Activated naive CD8-positive, alpha-beta T cell treated with anti-CD3 and anti-CD28 coated beads, Interleukin-2, amount 10 ng/mL, durations not matched to agents 7 days and 5 days (primary cell): ENCODE results near the gene MAP3K9. TPM values are rescaled to one million over a fixed set of nuclear protein-coding genes. Genes with fewer than 3 reads are reported as not detected.
A peak's percentile ranks its signal among the peaks of the same experiment; 100 is the strongest.

ENCODE experiments used
- ATAC-seq: fragments of 150-1000 bp; cut with Tn5 transposase; one replicate; pipeline ENCODE4 v1.10.0; 2021; ENCODE audit warnings: low read depth, moderate library complexity
- POLR2A ChIA-PET: fragments of 350-600 bp; sonication (Branson Sonifier 250); formaldehyde crosslinking; loops from one replicate; lab custom pipeline; 2021; ENCODE audit warnings: antibody characterized with exemption; lab: Charles Lee
- DNase-seq: peaks from one replicate; pipeline ENCODE4 v3.0.0; 2021
- H3K27ac Mint-ChIP-seq: one replicate; pipeline ENCODE4 v1.8.0; 2022; ENCODE audit warnings: mild to moderate bottlenecking, mixed read lengths
- H3K27me3 Mint-ChIP-seq: one replicate; pipeline ENCODE4 v1.8.0; 2022; ENCODE audit warnings: mild to moderate bottlenecking, moderate library complexity, mixed read lengths
- H3K36me3 Mint-ChIP-seq: one replicate; pipeline ENCODE4 v1.8.0; 2021; ENCODE audit warnings: mild to moderate bottlenecking, mixed read lengths
- H3K4me1 Mint-ChIP-seq: one replicate; pipeline ENCODE4 v1.8.0; 2021; ENCODE audit warnings: mixed read lengths
- H3K4me3 Mint-ChIP-seq: one replicate; pipeline ENCODE4 v1.8.0; 2022; ENCODE audit warnings: mild to moderate bottlenecking, moderate library complexity, mixed read lengths
- H3K9me3 Mint-ChIP-seq: one replicate; pipeline ENCODE4 v1.8.0; 2021; ENCODE audit warnings: mixed read lengths
- total RNA-seq, 2 experiments: library from RNA; stranded (reverse); gene quantifications; one replicate each; pipeline ENCODE4 v1.2.3, GENCODE V29; 2021

MAP3K9 gene
- total RNA-seq, 2 experiments from 2014 or later: 8.2 to 8.9 TPM

GRCh38 chr14:70832561-70833305, 23.4 kb upstream of the MAP3K9 start:
- Mint-ChIP-seq H3K9me3 (peaks cover 10% of the 10 kb centered on the region), H3K27ac (peak overlapping the region; percentile 3), H3K4me3 (no peak overlapping the region), H3K4me1 (no peaks in the 10 kb centered on the region), H3K36me3 (peaks cover 4% of the 10 kb centered on the region), H3K27me3 (peaks cover 2% of the 10 kb centered on the region)
- DNase-seq (no peak), ATAC-seq (no peak)
- POLR2A ChIA-PET: interaction anchor here (0.6 kb wide), 1 partner anchor 9 kb away, joined by 4 read pairs; no protein-coding TSS in a partner anchor

GRCh38 chr14:70830998-70831781, 21.9 kb upstream of the MAP3K9 start:
- no peak overlapping the region for H3K27ac Mint-ChIP-seq
- H3K4me3 Mint-ChIP-seq: no peak overlapping the region
- POLR2A ChIA-PET: no interaction called here
- ATAC-seq (no peak), DNase-seq (no peak)
- no peaks in the 10 kb centered on the region for H3K27me3 Mint-ChIP-seq
- H3K4me1 Mint-ChIP-seq: no peaks in the 10 kb centered on the region
- H3K36me3 Mint-ChIP-seq: peaks cover 1% of the 10 kb centered on the region
- H3K9me3 Mint-ChIP-seq: peaks cover 7% of the 10 kb centered on the region

GRCh38 chr14:70828188-70828587, 18.9 kb upstream of the MAP3K9 start:
- Mint-ChIP-seq H3K27ac (no peak overlapping the region), H3K36me3 (peaks cover 3% of the 10 kb centered on the region), H3K4me3 (no peak overlapping the region), H3K4me1 (peaks cover 2% of the 10 kb centered on the region), H3K9me3 (no peaks in the 10 kb centered on the region), H3K27me3 (peaks cover 7% of the 10 kb centered on the region)
- POLR2A ChIA-PET: interaction anchor here (1.0 kb wide), 2 partner anchors 59 to 79 kb away, joined by 3 to 6 read pairs; partner anchors contain the start of gene PCNX1
- no peak for ATAC-seq
- no peak for DNase-seq

GRCh38 chr14:70827752-70828151, 18.4 kb upstream of the MAP3K9 start:
- no peaks in the 10 kb centered on the region for H3K9me3 Mint-ChIP-seq
- H3K4me3 Mint-ChIP-seq: no peak overlapping the region
- no peak overlapping the region for H3K27ac Mint-ChIP-seq
- peaks cover 3% of the 10 kb centered on the region for H3K36me3 Mint-ChIP-seq
- peaks cover 6% of the 10 kb centered on the region for H3K4me1 Mint-ChIP-seq
- POLR2A ChIA-PET: interaction anchor here (1.0 kb wide), 2 partner anchors 59 to 79 kb away, joined by 3 to 6 read pairs; partner anchors contain the start of gene PCNX1
- ATAC-seq (no peak), DNase-seq (no peak)
- peaks cover 11% of the 10 kb centered on the region for H3K27me3 Mint-ChIP-seq

DNA sequence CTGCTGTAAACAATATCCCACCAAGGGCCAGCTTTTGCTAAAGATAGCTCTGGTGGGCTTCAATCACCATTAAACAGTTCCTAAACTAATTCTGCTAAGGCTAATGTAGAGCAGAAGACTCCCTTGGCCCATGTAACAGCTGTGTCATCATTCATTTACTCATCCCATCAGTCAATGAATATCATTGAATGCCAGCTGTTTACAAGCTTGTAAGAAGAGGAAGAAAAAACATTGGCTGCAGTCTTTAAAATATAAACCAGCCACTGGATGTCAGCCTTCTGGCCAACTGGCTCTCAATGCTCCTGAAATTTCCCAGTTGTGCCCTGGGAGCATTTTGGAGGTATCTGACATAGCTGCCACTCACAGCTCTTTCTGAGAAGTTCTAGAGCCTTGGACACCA, 18.0 kb upstream of the MAP3K9 start:
- H3K36me3 Mint-ChIP-seq: peaks cover 3% of the 10 kb centered on the region
- no peak for ATAC-seq
- POLR2A ChIA-PET: interaction anchor here (1.0 kb wide), 2 partner anchors 60 to 80 kb away, joined by 3 to 6 read pairs; partner anchors contain the start of gene PCNX1

DNA sequence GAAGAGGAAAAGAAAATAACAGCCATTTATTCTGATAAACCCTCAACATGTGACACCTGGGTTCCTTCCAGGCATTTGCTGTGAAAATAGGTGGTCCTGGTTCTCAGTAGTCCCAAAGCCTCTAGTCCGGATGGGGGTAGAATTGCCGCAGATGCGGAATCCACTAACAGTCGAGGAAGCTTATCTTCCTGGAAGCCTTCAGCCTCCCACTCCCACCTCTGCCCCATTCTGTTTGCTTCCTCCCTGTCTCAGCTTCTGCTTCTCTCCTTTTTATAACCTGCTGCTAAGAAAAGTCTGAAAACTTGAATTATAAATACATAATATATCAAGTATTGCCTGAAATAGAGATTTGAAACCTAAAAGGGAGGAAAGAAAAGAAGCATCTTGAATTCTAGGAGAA, 14.0 kb upstream of the MAP3K9 start:
- peaks cover 3% of the 10 kb centered on the region for H3K36me3 Mint-ChIP-seq
- H3K27ac Mint-ChIP-seq: peak overlapping the region; percentile 77
- ATAC-seq (no peak), DNase-seq (no peak)
- H3K4me3 Mint-ChIP-seq: peak overlapping the region; percentile 92
- H3K9me3 Mint-ChIP-seq: no peaks in the 10 kb centered on the region
- H3K27me3 Mint-ChIP-seq: peaks cover 20% of the 10 kb centered on the region
- peaks cover 18% of the 10 kb centered on the region for H3K4me1 Mint-ChIP-seq
- POLR2A ChIA-PET: interaction anchor here (0.7 kb wide), 1 partner anchor 174 kb away, joined by 3 read pairs; no protein-coding TSS in a partner anchor

More for the DNA sequence above, 18.0 kb upstream of the MAP3K9 start:
- Mint-ChIP-seq H3K27ac (no peak overlapping the region), H3K4me3 (no peak overlapping the region), H3K9me3 (no peaks in the 10 kb centered on the region), H3K27me3 (peaks cover 11% of the 10 kb centered on the region), H3K4me1 (peaks cover 8% of the 10 kb centered on the region)
- DNase-seq: no peak

DNA sequence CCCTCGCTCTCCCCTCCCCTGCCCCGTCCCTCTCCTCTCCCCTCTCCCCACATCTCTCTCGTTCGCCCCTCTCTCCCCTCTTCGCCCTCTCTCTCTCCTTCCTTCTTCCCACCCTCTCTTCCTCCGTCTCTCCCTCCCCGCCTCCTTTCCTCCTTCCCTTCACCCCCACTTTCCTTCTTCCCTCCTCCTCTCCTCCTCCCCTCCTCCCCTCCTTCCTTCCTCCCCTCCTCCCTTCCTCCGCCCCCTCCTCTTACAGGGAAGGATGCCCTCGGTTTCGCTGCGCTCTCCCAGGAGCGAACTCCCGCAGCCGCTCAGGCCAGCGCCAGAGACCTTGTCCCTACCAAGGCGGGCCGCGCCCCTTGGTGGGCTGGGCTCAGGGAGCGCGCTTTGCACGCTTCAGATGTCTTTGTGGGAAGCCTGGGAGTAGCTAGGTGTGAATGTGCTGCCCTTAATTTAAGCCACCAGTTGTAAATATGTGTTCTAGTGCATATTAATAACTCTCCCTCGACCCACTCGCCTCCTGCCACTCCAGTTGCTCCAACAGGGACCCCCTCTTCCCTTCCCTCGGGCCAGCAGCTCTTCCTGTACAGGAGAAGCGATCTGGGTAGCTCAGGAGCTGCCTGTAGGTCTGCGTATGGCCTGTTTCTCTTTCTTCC, 13.3 kb upstream of the MAP3K9 start:
- H3K36me3 Mint-ChIP-seq: peaks cover 3% of the 10 kb centered on the region
- peak overlapping the region; percentile 92 for H3K4me3 Mint-ChIP-seq
- H3K9me3 Mint-ChIP-seq: no peaks in the 10 kb centered on the region
- H3K4me1 Mint-ChIP-seq: peaks cover 23% of the 10 kb centered on the region
- H3K27me3 Mint-ChIP-seq: peaks cover 20% of the 10 kb centered on the region
- POLR2A ChIA-PET: interaction anchor here (1.0 to 1.9 kb wide), 5 partner anchors 62 to 84 kb away, joined by 4 to 11 read pairs (median 6); partner anchors contain the start of gene PCNX1
- H3K27ac Mint-ChIP-seq: peak overlapping the region; percentile 77
- no peak for ATAC-seq
- DNase-seq: peak; percentile 44

DNA sequence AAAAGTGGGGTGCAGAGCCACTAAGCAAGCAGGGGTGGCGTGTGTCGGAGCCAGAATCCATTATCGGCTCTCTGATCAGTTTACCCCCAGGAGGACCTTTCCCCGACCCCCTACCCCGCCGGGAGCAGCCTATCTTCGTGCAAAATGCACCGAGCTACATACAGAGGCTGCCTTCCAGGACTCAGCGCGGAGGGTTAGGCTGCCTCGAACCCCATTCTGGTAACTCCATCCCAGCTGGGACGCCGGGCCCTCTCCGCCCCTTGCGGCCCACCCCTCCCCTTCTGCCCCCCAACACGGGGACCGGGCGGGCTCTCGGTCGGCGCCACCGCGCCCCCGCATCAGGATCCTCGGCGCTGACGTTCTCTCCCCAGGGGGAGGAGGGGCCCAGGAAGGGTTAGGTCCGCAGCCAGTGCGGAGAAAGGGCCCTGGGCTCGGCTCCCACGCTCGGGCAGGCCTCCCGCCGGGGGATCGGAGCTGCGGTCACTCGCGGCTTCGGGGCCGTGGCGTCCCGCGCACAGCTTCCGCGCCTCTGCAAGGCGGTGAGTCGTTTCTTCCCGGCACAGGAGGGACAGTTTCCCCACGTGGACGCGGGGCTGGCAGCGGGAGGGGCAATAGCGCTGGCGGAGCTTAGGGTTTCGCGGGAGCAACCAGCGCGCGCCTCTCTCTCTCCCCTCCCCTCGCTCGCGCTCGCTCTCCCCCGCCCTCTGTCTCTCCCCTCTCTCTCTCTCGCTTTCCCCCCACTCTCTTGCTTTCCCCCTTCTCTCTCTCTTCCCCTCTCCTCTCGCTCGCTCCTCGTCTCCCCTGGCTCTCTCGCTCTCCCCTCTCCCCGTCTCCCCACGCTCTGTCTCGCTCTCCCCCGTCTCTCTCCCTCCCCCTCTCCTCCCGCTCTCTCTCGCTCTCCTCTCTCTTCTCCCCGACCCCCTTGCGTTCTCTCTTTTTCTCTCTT, 12.5 kb upstream of the MAP3K9 start:
- Mint-ChIP-seq H3K27ac (peak overlapping the region; percentile 74), H3K9me3 (no peaks in the 10 kb centered on the region), H3K27me3 (peaks cover 20% of the 10 kb centered on the region), H3K36me3 (peaks cover 3% of the 10 kb centered on the region), H3K4me3 (peak overlapping the region; percentile 92), H3K4me1 (peaks cover 25% of the 10 kb centered on the region)
- DNase-seq (peak; percentile 69), ATAC-seq (peak; percentile 51)
- POLR2A ChIA-PET: interaction anchor here (1.0 to 1.9 kb wide), 8 partner anchors 13 to 134 kb away, joined by 4 to 11 read pairs (median 5); partner anchors contain the start of genes MAP3K9 and PCNX1

GRCh38 chr14:70816525-70816924, 7.2 kb upstream of the MAP3K9 start:
- ATAC-seq: no peak
- Mint-ChIP-seq H3K9me3 (no peaks in the 10 kb centered on the region), H3K4me3 (no peak overlapping the region), H3K27ac (no peak overlapping the region), H3K27me3 (peaks cover 10% of the 10 kb centered on the region), H3K4me1 (peaks cover 19% of the 10 kb centered on the region), H3K36me3 (peaks cover 2% of the 10 kb centered on the region)
- DNase-seq: no peak
- POLR2A ChIA-PET: interaction anchor here (0.9 kb wide), 1 partner anchor 8 kb away, joined by 3 read pairs; no protein-coding TSS in a partner anchor

- Mint-ChIP-seq H3K4me3 (no peak overlapping the region), H3K27me3 (peaks cover 2% of the 10 kb centered on the region), H3K4me1 (peaks cover 15% of the 10 kb centered on the region), H3K27ac (no peak overlapping the region), H3K36me3 (peaks cover 2% of the 10 kb centered on the region), H3K9me3 (no peaks in the 10 kb centered on the region)
- POLR2A ChIA-PET: no interaction called here
- no peak for DNase-seq
- no peak for ATAC-seq
Measured at GRCh38 chr14:70814466-70814865, 5.2 kb upstream of the MAP3K9 start.

DNA sequence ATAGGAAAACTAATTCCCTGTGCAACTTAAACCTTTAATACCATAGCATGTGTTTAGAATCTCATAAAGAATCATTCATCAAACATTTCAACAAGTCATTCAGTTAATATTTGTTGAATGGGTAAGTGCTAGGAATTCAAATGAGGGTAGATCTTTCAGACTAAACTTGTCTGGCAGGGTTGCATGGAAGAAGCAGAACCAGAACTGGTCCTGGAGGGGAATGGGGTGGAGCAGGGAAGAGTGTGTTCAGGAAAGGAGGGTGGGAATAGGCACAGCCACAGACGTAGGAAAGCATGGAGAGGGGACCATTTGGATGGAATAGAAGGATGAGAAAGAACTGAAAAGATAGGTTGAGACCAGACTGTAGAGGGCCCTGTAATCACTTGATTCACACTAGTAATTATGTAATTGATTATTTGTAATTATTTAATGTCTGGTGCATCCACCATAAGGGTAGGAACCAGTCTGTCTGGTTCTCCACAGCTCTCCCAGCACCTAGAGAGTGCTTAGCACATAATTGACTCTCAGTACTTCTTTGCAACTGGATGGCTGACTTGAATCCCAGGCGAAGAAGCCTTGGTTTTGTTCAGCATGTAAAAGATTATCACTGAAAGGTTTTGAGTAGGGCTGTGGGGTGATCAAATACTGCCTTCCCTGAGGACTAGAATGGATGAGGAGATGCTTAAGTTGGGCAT, 3.0 kb upstream of the MAP3K9 start:
- Mint-ChIP-seq H3K36me3 (peaks cover 4% of the 10 kb centered on the region), H3K9me3 (no peaks in the 10 kb centered on the region), H3K27me3 (no peaks in the 10 kb centered on the region), H3K27ac (no peak overlapping the region), H3K4me3 (no peak overlapping the region), H3K4me1 (peaks cover 8% of the 10 kb centered on the region)
- DNase-seq (no peak), ATAC-seq (no peak)
- POLR2A ChIA-PET: no interaction called here
